K562 (cell line): Measurements from ENCODE around the gene MMRN2. TPM values are rescaled to one million over a fixed set of nuclear protein-coding genes. Genes with fewer than 3 reads are reported as not detected.
A peak's percentile ranks its signal among the peaks of the same experiment; 100 is the strongest.

Source experiments
- ADNP ChIP-seq: fragments of 200-800 bp; sonication (Bioruptor generic); IDR thresholded peaks from 2 replicates; pipeline ENCODE4 v1.6.1; 2016; ENCODE audit warnings: missing genetic modification characterization, missing compliant biosample characterization
- ARHGAP35 ChIP-seq: fragments of 450-650 bp; IDR thresholded peaks from 2 replicates; pipeline ENCODE4 v1.6.1; 2018; ENCODE audit not compliant: partially characterized antibody
- ESRRA ChIP-seq: fragments of 450-650 bp; IDR thresholded peaks from 2 replicates; pipeline ENCODE4 v1.6.1; 2014; ENCODE audit warnings: low read depth, mild to moderate bottlenecking, moderate library complexity, borderline replicate concordance
- GABPB1 ChIP-seq: sonication (generic); formaldehyde crosslinking; IDR thresholded peaks from 2 replicates; pipeline ENCODE4 v1.8.0; 2022; ENCODE audit warnings: mild to moderate bottlenecking, missing genetic modification reagents
- HMGN3 ChIP-seq: IDR thresholded peaks from 2 replicates; pipeline ENCODE4 v1.6.1; 2011; ENCODE audit warnings: borderline replicate concordance, low read depth, mild to moderate bottlenecking, mixed read lengths, low read length; ENCODE audit not compliant: insufficient read length; ENCODE audit errors: extremely low read depth
- KLF13 ChIP-seq: fragments of 450-650 bp; IDR thresholded peaks from 2 replicates; pipeline ENCODE4 v1.6.1; 2016; ENCODE audit warnings: missing genetic modification characterization, low read depth, mild to moderate bottlenecking, missing compliant biosample characterization, moderate library complexity, borderline replicate concordance
- KLF16 ChIP-seq: IDR thresholded peaks from 2 replicates; pipeline ENCODE4 v1.6.1; 2016; ENCODE audit warnings: antibody characterized with exemption
- MEIS2 ChIP-seq: fragments of 450-650 bp; IDR thresholded peaks from 2 replicates; pipeline ENCODE4 v1.6.1; 2014; ENCODE audit warnings: mild to moderate bottlenecking; ENCODE audit not compliant: partially characterized antibody
- NFATC3 ChIP-seq: fragments of 450-650 bp; IDR thresholded peaks from 2 replicates; pipeline ENCODE4 v1.6.1; 2017; ENCODE audit warnings: mild to moderate bottlenecking
- PCBP2 ChIP-seq: fragments of 200-400 bp; formaldehyde crosslinking; IDR thresholded peaks from 2 replicates; pipeline ENCODE4 v1.6.1; 2018; ENCODE audit warnings: low read length, low read depth, mild to moderate bottlenecking, moderate library complexity; ENCODE audit not compliant: poor library complexity, severe bottlenecking
- POLR2H ChIP-seq: IDR thresholded peaks from 2 replicates; pipeline ENCODE4 v1.6.1; 2016; ENCODE audit warnings: missing genetic modification characterization, low read depth, mild to moderate bottlenecking, control low read depth, missing compliant biosample characterization, moderate library complexity
- SRF ChIP-seq, 2 experiments: fragments of 250-450, 450-650 bp in 1 of 2; sonication (Bioruptor Pico) in 1 of 2; sonication (generic) in 1 of 2; formaldehyde crosslinking; IDR thresholded peaks; 2 replicates each; pipeline versions ENCODE4 v1.5.0 to v1.5.1; 2020 to 2022; ENCODE audit warnings: mild to moderate bottlenecking in 1 of 2, missing genetic modification reagents in 1 of 2
- ZNF384 ChIP-seq: IDR thresholded peaks from 2 replicates; pipeline ENCODE4 v1.6.1; 2012; ENCODE audit warnings: low read depth, low read length, improper control_type of control experiment
- ZNF76 ChIP-seq: fragments of 250-450 bp; sonication (Bioruptor Pico); IDR thresholded peaks from 2 replicates; pipeline ENCODE4 v1.4.0; 2020; ENCODE audit warnings: mild to moderate bottlenecking, moderate library complexity, borderline replicate concordance
- polyA plus RNA-seq, 8 experiments: library from polyadenylated mRNA; depleted of rRNA in 4 of 8; stranded (reverse) in 5 of 8; unstranded in 3 of 8; fragments of >200 nt; fragmentation: Nextera tagmentation in 2 of 8; fragmentation: Illumina TruSeq in 1 of 8; extraction: Ambion mirVana in 2 of 8; extraction: Trizol in 1 of 8; gene quantifications; 2 replicates each; pipeline versions ENCODE4 v1.2.1 to v1.2.3, GENCODE V29; 2011 to 2014; ENCODE audit warnings: inconsistent platforms in 1 of 8, missing spikeins in 1 of 8
- total RNA-seq, 7 experiments: library from RNA; depleted of rRNA in 6 of 7; stranded (reverse); fragments of >200 nt in 6 of 7; fragmentation: Illumina TruSeq in 2 of 7; extraction: Trizol in 2 of 7; gene quantifications; 2 replicates each; pipeline versions ENCODE4 v1.2.1 to v1.2.3, GENCODE V29; 2011 to 2021; ENCODE audit warnings: low replicate concordance in 1 of 7
- TF ChIP-seq, protein P1 (sequence below): fragments of 450-650 bp; formaldehyde crosslinking; IDR thresholded peaks from 2 replicates; pipeline ENCODE4 v1.4.0; 2020; ENCODE audit warnings: mild to moderate bottlenecking
- TF ChIP-seq, protein P2 (sequence below): IDR thresholded peaks from 3 replicates; pipeline ENCODE4 v1.6.1; 2011; ENCODE audit warnings: borderline replicate concordance, mild to moderate bottlenecking; ENCODE audit not compliant: insufficient read length, insufficient read depth
- TF ChIP-seq, protein P3 (sequence below): fragments of 250-450 bp; sonication (Bioruptor Pico); IDR thresholded peaks from 2 replicates; pipeline ENCODE4 v1.9.0; 2021; ENCODE audit warnings: mild to moderate bottlenecking
- TF ChIP-seq, protein P4 (sequence below): IDR thresholded peaks from 2 replicates; pipeline ENCODE4 v1.6.1; 2016; ENCODE audit warnings: missing genetic modification characterization, missing compliant biosample characterization
- TF ChIP-seq, protein P5 (sequence below): fragments of 150-350 bp; IDR thresholded peaks from 2 replicates; pipeline ENCODE4 v1.6.1; 2014; ENCODE audit warnings: low read depth, mild to moderate bottlenecking, low read length, borderline replicate concordance

The MMRN2 gene
- total and polyA plus RNA-seq, 9 of the 15 experiments (the other 6 are each of a cell fraction or from before 2014, with no cell fraction given), result 0.07 to 2.0 (median 1.2) TPM

DNA sequence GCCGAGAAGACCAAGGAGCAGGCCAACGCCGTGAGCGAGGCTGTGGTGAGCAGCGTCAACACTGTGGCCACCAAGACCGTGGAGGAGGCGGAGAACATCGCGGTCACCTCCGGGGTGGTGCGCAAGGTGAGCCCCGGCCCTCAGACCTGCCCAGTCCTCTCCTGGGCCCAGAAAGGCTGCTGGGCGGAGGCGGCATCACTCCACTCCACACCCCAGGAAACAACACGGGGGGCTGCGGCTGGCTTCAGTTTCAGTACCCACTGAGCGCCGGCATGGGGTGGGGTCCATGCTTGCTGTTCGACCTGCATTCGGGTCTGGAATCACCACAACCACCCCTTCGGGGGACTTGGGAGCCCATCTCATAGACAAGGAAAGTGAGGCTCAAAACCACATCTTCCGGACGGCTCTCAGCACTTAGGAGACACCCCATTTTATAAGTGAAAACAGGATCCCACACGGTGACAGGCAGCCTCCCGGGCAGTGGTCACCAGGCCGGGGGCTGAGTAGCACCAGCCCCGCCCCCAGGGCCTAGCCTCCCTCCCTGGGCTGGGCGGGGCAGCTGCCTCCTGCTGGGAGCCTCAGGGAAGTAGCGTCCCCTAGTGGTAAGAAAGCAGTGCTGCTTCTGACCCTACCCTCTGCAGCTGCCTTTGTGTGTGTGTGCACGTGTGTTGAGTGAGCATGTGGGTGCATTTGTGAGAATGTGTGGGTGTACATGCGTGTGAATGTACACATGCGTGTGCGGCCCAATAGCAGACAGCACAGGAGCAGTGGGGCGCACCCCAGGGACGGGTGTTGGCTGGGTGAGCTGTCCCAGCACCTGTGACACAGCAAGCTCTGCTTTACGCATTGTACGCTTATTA, 2.8 kb upstream of the MMRN2 start (continued):
- TF ChIP-seq, protein P1, sequence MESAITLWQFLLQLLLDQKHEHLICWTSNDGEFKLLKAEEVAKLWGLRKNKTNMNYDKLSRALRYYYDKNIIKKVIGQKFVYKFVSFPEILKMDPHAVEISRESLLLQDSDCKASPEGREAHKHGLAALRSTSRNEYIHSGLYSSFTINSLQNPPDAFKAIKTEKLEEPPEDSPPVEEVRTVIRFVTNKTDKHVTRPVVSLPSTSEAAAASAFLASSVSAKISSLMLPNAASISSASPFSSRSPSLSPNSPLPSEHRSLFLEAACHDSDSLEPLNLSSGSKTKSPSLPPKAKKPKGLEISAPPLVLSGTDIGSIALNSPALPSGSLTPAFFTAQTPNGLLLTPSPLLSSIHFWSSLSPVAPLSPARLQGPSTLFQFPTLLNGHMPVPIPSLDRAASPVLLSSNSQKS (CRISPR knock-in tag), result no peak
- TF ChIP-seq ZNF384 (peak; percentile 35; the same call in 1 of the 2 replicates), HMGN3 (peak; percentile 49), KLF16 (peak; percentile 56; the same call in 1 of the 2 replicates), MEIS2 (peak; percentile 1), POLR2H (tag) (no peak), ESRRA (peak; percentile 28; the same call in 1 of the 2 replicates), ARHGAP35 (no peak), ZNF76 (CRISPR knock-in tag) (no peak), SRF (CRISPR knock-in tag; IDR thresholded peaks at IDR 0.05) (peak in 1 of 2 experiments; percentile 21; a peak in 1 of 4 replicates), PCBP2 (no peak), GABPB1 (peak; percentile 43; the same call in 1 of the 2 replicates), KLF13 (tag) (peak; percentile 95), NFATC3 (no peak), ADNP (tag) (no peak)
- TF ChIP-seq, protein P2, sequence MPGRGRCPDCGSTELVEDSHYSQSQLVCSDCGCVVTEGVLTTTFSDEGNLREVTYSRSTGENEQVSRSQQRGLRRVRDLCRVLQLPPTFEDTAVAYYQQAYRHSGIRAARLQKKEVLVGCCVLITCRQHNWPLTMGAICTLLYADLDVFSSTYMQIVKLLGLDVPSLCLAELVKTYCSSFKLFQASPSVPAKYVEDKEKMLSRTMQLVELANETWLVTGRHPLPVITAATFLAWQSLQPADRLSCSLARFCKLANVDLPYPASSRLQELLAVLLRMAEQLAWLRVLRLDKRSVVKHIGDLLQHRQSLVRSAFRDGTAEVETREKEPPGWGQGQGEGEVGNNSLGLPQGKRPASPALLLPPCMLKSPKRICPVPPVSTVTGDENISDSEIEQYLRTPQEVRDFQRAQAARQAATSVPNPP, result no peak
- TF ChIP-seq, protein P3, sequence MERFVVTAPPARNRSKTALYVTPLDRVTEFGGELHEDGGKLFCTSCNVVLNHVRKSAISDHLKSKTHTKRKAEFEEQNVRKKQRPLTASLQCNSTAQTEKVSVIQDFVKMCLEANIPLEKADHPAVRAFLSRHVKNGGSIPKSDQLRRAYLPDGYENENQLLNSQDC (CRISPR knock-in tag), result no peak
- TF ChIP-seq, protein P4, sequence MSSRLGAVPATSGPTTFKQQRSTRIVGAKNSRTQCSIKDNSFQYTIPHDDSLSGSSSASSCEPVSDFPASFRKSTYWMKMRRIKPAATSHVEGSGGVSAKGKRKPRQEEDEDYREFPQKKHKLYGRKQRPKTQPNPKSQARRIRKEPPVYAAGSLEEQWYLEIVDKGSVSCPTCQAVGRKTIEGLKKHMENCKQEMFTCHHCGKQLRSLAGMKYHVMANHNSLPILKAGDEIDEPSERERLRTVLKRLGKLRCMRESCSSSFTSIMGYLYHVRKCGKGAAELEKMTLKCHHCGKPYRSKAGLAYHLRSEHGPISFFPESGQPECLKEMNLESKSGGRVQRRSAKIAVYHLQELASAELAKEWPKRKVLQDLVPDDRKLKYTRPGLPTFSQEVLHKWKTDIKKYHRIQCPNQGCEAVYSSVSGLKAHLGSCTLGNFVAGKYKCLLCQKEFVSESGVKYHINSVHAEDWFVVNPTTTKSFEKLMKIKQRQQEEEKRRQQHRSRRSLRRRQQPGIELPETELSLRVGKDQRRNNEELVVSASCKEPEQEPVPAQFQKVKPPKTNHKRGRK (tag), result no peak
- TF ChIP-seq, protein P5, sequence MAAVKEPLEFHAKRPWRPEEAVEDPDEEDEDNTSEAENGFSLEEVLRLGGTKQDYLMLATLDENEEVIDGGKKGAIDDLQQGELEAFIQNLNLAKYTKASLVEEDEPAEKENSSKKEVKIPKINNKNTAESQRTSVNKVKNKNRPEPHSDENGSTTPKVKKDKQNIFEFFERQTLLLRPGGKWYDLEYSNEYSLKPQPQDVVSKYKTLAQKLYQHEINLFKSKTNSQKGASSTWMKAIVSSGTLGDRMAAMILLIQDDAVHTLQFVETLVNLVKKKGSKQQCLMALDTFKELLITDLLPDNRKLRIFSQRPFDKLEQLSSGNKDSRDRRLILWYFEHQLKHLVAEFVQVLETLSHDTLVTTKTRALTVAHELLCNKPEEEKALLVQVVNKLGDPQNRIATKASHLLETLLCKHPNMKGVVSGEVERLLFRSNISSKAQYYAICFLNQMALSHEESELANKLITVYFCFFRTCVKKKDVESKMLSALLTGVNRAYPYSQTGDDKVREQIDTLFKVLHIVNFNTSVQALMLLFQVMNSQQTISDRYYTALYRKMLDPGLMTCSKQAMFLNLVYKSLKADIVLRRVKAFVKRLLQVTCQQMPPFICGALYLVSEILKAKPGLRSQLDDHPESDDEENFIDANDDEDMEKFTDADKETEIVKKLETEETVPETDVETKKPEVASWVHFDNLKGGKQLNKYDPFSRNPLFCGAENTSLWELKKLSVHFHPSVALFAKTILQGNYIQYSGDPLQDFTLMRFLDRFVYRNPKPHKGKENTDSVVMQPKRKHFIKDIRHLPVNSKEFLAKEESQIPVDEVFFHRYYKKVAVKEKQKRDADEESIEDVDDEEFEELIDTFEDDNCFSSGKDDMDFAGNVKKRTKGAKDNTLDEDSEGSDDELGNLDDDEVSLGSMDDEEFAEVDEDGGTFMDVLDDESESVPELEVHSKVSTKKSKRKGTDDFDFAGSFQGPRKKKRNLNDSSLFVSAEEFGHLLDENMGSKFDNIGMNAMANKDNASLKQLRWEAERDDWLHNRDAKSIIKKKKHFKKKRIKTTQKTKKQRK, result no peak
